ENCODE data around the gene EIF3A.

EIF3A gene

DNA sequence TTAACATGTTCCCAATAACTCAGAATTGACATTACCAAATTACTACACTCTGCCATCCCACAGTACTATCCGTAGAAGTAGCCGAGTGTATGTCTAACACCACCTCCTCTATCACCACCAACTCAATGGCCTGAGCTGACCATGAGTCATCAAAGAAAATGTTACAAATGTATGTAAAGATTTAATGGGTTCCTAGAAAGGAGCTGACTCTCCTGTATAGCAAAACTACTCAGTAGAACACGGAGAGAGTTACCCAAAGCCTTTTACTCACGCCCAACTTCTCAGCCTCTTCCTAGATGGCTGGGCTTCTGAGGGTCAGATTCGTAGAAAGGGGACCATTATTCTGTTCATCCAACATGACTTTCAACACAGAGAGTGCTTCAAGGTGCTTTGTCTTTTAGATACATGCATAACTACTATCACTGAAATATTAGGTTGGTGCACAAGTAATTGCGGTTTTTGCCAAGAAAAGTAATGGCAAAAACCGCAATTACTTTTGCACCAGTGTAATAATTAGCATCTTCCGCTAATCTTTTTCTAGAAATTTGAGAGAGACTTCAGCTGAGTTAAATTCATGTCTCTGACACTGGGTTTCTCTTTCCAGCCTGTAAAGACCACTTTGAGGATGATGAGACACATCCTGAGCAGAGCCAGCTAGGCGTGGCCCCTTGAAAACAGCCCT lies 75.1 kb downstream of the EIF3A start:
- DNase-seq (ENCODE audit: low spot score) = no peak

DNA sequence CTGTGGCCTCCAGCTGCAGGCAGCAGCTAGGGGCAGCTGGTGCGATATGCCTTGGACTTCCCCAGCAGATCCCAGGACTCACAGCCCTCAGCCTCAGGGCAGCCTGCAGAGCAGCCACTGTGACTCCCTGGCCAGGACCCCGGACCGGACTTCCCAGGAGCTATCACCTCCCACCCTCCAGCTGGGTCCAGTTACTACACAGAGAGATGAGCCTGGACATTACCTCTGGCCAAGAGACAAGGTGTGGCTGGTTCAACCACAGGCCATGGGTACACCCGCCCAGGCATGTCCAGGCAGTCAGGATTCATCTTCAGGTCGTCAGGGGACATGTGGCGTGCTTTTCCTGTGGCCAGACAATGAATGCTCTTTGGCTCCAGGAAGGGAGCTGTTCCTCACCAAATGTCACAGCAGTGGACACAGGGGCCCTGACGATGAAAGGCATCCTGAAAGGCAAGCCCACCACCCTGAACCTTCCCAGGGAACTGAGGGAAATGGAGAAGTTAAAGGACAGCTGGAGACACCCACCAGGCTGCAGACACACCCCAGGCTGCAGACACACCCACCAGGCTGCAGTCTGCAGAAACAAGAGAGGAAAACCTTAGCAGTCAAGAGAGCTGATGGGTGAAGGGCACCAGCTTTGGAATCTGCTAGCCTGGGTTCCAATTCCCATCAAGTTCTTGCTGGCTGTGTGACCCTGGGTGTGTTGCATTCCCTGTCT lies 76.9 kb downstream of the EIF3A start:
- no peak for DNase-seq (ENCODE audit: low spot score)

- DNase-seq (ENCODE audit: low spot score) = no peak
Measured at GRCh38 chr10:119001717-119002500, 78.7 kb downstream of the EIF3A start.

DNA sequence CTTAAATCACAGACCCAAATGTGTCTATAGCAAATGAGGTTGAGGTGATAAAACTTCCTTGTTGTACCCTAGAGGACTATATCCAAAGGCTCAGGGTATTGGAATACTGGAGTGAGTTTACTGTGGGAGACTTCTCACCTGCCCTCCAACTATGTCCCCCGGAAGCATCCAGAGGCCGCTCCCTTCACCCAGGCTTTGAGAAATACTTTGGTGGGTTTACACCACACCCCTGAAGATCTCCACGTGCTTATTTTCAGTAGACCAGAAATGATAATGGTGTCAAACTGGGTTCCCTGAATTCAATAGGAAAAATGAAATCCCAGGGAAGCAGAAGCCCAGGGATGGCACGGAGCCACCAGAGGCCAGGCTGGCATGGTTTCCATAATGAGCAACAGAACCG lies 82.4 kb downstream of the EIF3A start:
- DNase-seq (ENCODE audit: low spot score) = no peak

GRCh38 chr10:118997379-118997778 lies 83.2 kb downstream of the EIF3A start:
- DNase-seq (ENCODE audit: low spot score) = no peak

GRCh38 chr10:118995739-118996138 lies 84.9 kb downstream of the EIF3A start:
- DNase-seq (ENCODE audit: low spot score) = no peak

- DNase-seq (ENCODE audit: low spot score) = no peak
Measured at GRCh38 chr10:118994321-118994720, 86.3 kb downstream of the EIF3A start.

- no peak for DNase-seq (ENCODE audit: low spot score)
Measured at GRCh38 chr10:118993214-118993613, 87.4 kb downstream of the EIF3A start.

GRCh38 chr10:118992496-118992895 lies 88.1 kb downstream of the EIF3A start:
- DNase-seq (ENCODE audit: low spot score) = no peak

- no peak for DNase-seq (ENCODE audit: low spot score)
Measured at GRCh38 chr10:118990326-118990725, 90.3 kb downstream of the EIF3A start.

DNA sequence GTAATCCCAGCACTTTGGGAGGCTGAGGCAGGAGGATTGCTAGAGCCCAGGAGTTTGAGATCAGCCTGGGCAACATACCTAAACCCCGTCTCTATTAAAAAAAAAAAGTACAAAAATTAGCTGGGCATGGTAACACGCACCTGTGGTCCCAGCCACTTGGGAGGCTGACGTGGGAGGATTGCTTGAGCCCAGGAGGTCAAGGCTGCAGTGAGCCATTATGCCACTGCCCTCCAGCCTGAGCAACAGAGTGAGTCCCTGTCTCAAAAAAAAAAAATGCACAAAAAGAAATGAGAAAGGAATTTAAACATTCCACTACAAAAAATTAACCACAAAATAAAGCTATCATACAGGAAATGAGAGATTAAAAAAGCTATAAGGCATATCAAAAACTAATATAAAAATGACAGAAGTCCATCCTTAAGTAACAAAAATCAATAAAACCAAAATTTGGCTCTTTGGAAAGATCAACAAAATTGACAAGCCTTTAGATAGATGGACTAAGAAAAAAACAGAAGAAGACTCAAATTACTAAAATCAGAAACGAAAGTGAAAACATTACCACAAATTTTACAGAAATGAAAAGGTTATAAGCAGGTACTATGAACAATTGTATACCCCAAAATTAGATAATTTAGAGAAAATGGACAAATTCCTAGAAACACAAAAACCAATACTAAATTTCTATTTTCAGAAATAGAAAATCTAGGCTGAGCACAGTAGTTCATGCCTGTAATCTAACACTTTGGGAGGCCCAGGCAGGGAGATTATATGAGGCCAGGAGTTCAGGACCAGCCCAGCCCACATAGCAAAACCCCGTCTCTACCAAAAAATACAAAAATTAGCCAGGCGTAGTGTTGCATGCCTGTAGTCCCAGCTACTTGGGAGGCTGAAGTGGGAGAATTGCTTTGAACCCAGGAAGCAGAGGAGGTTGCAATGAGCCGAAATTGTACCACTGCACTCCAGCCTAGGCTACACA lies 93.5 kb downstream of the EIF3A start:
- DNase-seq (ENCODE audit: low spot score) = no peak

- DNase-seq (ENCODE audit: low spot score) = no peak
Measured at GRCh38 chr10:118985576-118985975, 95.0 kb downstream of the EIF3A start.

All from CD4-positive, alpha-beta T cell treated with Interleukin-2 at 100 ng/mL for 4 hours (primary cell).